ENCODE measurements around the gene PUS10.
A peak's percentile ranks its signal among the peaks of the same experiment; 100 is the strongest.
"Not testable (repeated sequence)": the region's sequence is repeated elsewhere in the genome, so short reads cannot be mapped to it uniquely, and the experiment has no call there.

The PUS10 gene

DNA sequence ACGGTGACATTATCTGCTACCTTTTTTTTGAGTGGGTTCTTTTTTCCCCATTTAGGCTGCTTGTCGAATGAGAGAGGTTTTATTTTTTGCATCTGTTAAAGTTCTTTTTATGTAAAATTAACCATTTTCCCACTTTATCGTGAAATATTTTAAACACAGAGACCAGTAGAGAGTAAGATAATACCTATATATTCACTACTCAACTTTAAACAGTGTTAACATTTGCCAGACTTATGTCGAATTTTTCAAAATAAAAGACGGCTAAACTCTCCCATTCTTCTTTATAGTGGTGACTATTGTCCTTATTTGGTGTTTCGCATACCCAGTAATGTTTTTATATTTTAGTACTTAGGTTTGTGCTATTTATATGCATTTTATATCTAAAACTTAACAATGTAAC, 743 bp upstream of the PUS10 start:
- TF ChIP-seq, protein P1, sequence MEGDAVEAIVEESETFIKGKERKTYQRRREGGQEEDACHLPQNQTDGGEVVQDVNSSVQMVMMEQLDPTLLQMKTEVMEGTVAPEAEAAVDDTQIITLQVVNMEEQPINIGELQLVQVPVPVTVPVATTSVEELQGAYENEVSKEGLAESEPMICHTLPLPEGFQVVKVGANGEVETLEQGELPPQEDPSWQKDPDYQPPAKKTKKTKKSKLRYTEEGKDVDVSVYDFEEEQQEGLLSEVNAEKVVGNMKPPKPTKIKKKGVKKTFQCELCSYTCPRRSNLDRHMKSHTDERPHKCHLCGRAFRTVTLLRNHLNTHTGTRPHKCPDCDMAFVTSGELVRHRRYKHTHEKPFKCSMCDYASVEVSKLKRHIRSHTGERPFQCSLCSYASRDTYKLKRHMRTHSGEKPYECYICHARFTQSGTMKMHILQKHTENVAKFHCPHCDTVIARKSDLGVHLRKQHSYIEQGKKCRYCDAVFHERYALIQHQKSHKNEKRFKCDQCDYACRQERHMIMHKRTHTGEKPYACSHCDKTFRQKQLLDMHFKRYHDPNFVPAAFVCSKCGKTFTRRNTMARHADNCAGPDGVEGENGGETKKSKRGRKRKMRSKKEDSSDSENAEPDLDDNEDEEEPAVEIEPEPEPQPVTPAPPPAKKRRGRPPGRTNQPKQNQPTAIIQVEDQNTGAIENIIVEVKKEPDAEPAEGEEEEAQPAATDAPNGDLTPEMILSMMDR (IDR thresholded peaks at IDR 0.05; ENCODE audit: low read length, missing control alignments) = no peak
- peak overlapping the region; percentile 99 for H3K4me3 ChIP-seq (replicated peaks; ENCODE audit: low read depth, low read length)
- DNase-seq (ENCODE audit: low read depth) = no peak

DNA sequence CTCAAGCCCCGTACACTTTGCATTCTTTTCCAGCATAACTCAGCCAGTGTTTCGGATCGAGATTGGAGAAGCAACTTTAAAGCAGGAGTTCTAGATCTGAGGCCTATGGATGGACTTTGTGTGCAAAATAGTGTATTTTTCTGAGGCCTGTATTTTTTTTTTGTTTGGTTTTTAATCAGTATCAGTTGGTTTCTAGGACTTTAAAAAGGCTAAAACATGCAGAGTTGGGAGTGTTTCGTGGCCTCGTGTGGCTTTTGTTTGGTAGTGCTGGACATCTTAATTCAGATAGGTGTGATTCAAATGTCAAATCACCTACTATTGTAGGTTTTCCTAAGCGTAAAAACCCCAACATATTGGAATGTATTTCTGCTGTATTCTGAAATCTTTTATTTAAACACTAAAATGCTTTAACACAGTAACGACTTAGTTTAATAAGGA, 282 bp upstream of the PUS10 start:
- H3K4me3 ChIP-seq (replicated peaks; ENCODE audit: low read depth, low read length) = peak overlapping the region; percentile 99
- TF ChIP-seq, protein P1 (IDR thresholded peaks at IDR 0.05; ENCODE audit: low read length, missing control alignments) = no peak
- DNase-seq (ENCODE audit: low read depth) = peak; percentile 79

DNA sequence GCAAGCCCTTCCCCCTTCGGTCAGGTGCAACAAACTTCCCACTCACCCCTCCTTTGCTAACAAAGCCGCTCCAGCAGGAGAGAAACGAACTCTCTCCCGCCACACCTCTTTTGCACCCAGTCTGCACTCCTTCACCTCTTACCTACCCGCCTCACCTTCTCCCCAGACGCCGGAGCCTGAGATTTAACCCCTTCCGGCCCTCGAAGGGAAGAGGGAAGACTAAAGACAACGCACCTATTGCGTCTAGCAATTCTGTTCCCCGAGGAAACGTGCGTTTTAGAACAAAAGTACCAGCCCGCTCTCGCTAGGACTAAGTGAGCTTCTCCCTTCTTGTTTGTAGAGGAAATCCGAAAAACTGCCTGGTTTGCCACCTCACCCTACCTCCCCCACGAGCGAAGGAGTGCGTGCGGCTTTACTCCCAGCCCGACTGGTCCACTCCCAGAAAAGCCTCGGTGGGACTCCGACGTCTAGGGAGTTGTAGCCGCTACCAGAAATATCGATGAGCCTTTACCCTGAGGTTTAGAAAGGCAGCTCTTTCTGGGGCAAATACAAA, 976 bp downstream of the PUS10 start:
- TF ChIP-seq, protein P1 (IDR thresholded peaks at IDR 0.05; ENCODE audit: low read length, missing control alignments) = no peak
- DNase-seq (ENCODE audit: low read depth) = peak; percentile 75
- peak overlapping the region; percentile 99 for H3K4me3 ChIP-seq (replicated peaks; ENCODE audit: low read depth, low read length)

DNA sequence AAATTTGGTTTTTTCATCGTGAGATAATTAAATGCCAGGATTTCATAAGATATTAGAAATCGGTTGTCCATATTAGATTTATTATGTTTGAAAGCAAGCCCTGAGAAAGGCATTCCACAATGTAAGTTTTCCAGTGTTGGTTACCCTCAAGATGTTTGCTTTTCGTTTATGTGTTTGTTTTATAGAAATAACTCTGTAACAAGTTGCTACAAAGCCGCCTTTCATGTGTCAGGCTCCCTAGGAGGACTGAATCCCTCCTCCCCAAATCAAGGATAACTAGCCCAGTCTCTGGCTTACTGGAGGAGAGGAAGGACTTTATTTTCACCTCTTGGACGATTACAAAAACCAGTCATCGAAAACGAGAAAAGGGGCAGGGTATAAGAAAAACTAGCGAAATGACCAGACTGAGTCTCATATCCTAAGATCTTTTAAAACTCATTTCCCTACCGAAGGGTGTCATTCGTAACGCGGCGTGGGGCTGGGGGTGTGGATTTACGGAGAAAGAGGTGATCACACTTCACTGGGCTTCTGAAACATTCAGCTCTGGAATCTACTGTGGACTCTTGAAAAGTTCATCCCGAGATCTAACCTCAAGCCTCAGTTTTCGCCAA, 1.6 kb downstream of the PUS10 start:
- peak overlapping the region; percentile 99 for H3K4me3 ChIP-seq (replicated peaks; ENCODE audit: low read depth, low read length)
- DNase-seq (ENCODE audit: low read depth) = no peak
- TF ChIP-seq, protein P1 (IDR thresholded peaks at IDR 0.05; ENCODE audit: low read length, missing control alignments) = no peak

DNA sequence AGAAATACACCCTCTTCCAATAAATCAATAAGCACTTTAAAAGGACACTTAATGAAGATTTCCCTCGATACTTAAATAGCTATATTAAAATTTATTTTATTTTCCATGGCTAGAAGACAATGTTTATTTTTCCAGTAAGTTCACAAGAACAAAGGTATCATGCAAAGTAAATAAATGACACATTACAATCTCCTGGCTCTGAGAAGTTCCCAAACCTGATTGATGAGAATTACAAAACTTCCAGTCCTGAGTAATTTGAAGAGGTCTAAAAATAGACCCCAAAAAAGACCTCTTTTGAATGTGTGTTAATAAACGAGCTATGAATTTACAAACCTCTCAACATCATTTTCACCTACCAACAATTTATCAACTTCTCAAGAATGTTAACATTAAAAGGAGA, 2.1 kb downstream of the PUS10 start:
- no peak for DNase-seq (ENCODE audit: low read depth)
- peak overlapping the region; percentile 99 for H3K4me3 ChIP-seq (replicated peaks; ENCODE audit: low read depth, low read length)
- TF ChIP-seq, protein P1 (IDR thresholded peaks at IDR 0.05; ENCODE audit: low read length, missing control alignments) = no peak

DNA sequence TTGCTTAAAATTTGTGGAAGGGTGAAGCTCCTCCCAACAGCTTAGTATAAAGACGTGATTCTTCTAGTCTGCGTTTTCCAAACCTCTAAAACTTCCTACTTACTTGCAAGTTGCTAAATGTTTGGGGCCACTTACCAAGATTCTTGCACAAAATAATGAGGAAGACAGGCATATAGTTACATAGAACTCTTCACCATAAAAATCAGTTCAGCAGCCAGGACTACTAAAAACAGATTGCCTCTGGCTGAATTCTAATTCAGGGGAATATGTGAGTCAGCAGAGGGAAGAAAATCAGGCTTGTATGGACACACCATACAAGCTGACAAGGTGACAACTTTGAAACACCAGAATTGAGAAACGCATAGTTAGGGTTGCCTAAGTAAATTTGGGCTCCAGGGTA, 3.3 kb downstream of the PUS10 start:
- no peak for DNase-seq (ENCODE audit: low read depth)
- TF ChIP-seq, protein P1 (IDR thresholded peaks at IDR 0.05; ENCODE audit: low read length, missing control alignments) = no peak
- no peak overlapping the region for H3K4me3 ChIP-seq (replicated peaks; ENCODE audit: low read depth, low read length)

DNA sequence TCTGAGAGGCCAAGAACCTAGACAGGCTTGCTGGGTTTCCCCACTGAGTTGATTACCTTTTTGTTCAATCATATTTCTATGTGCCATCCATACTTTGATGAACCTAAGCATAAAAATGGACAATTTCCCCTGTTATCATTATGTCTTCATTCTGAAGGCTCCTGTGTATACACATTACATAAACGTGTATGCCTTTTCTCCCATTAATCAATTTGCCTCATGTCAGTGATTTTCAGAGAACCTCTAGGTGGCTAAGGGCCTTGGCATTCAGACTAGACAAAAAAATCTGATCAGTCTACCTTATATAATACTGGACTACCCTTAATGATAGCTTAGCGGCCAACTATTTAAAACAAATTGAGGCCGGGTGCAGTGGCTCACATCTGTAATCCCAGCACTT, 4.7 kb downstream of the PUS10 start:
- DNase-seq (ENCODE audit: low read depth) = no peak
- TF ChIP-seq, protein P1 (IDR thresholded peaks at IDR 0.05; ENCODE audit: low read length, missing control alignments) = no peak
- H3K4me3 ChIP-seq (replicated peaks; ENCODE audit: low read depth, low read length) = no peak overlapping the region

DNA sequence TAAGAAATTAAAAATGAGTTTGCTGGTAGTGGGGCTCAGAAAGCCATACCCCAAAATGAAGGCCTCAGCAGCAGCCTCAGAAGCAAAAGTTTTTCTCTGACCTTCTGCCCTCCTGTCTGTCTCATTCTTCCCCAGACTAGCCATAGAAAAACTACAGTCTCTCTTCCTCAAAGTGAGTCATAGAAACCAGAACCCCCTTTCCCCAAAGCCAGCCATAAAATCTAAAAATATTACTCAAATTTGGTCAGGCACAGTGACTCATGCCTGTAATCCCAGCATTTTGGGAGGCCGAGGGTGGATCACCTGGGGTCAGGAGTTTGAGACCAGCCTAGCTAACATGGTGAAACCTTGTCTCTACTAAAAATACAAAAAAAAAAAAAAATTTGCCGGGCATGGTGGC, 5.8 kb downstream of the PUS10 start:
- peak; percentile 43 for DNase-seq (ENCODE audit: low read depth)
- not testable (repeated sequence) for H3K4me3 ChIP-seq (replicated peaks; ENCODE audit: low read depth, low read length)

Measured in fibroblast of pulmonary artery (primary cell).